HuH-7 (cell line): ENCODE data around the gene SLC29A1.

Experiments
- DNase-seq: peaks from one replicate; pipeline ENCODE4 v3.0.0; 2011; ENCODE audit warnings: low spot score

Gene SLC29A1

DNA sequence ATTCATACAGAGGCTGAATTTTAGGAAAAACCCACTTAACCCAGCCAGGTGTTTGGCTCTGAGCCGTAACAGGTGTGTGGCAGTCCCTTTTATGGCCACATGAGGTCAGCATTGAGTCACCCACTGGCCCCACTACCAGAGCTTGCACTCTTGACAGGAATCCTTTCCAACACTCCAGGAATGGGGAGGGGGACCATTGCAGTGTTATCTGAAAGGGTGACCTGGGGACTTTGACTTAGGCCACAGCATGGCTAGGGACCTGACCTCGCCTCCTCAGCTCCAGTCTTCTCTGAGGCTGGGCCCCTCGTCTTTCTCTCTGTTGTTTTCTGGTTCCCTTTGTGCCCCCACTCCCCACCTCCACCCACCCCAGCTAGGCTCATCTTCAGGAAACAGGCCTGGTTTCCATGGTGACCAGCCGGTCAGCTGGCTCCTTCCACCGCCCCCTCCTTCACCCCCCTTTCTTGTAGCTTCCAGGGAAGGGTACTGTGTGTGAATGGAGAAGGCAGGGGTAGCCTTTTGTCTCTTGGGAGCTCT is 44.8 kb downstream of the SLC29A1 start:
- DNase-seq = peak; percentile 83

GRCh38 chr6:44269178-44269920 is 46.0 kb downstream of the SLC29A1 start:
- DNase-seq = no peak

DNA sequence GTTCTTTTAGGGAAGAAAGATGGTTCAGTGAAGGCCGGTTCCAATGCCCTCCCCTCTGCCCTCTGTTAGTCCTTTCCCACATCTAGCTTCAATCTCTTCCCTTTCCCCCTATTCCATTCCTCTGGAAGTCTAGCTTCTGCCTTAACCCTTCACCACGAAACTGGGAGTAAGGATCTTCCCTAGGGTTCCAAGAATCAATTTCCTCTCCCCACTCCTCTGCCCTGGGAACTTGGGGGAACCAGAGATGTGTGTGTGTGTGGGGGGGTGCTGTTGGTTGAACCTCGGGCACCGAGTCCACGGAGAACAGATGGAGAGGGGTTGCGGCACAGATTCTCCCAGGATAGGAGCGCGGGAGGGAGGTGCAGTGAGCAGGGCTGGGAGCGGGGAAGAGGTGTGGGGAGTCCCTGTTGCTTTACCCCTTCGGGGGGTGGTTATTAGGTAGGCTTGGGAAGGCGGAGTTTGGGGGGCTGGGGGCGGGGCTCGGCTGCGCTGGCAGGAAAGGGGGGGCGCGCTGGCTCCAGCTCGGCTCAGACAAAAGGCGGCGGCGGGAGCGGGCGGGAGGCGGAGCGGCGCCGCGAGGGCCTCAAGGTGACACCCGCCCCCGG is 46.6 kb downstream of the SLC29A1 start, which contains the start of gene TMEM151B:
TSS of gene TMEM151B (plus strand) at position 530 of the 605 bp plus-strand sequence. CDS start 293 bp downstream, outside the sequence.
- DNase-seq = no peak

GRCh38 chr6:44270526-44271405 is 47.4 kb downstream of the SLC29A1 start:
- DNase-seq = no peak

GRCh38 chr6:44271406-44271723 is 48.0 kb downstream of the SLC29A1 start:
- DNase-seq = no peak

- DNase-seq = no peak
These were observed 48.5 kb downstream of the SLC29A1 start for GRCh38 chr6:44271914-44272313.

GRCh38 chr6:44272529-44272928 is 49.1 kb downstream of the SLC29A1 start:
- DNase-seq = no peak

GRCh38 chr6:44272999-44273566 is 49.7 kb downstream of the SLC29A1 start:
- DNase-seq = no peak

DNA sequence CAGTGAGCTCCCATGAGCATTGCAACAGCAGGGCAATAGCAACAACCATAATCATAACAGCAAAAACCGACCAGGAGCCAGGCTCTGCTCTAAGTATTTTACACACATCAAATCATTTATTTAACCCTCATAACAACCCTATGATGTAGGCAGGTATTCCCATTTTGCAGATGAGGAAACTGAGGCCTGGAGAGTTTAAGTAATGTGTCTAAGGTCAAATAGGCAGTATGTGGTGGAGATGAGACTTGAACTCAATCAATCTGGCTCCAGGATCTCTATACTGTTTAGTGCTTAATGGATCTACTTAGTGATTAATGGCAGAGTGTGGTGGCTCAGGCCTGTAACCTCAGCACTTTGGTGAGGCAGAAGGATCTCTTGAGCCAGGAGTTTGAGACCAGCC is 50.2 kb downstream of the SLC29A1 start:
- DNase-seq = no peak

DNA sequence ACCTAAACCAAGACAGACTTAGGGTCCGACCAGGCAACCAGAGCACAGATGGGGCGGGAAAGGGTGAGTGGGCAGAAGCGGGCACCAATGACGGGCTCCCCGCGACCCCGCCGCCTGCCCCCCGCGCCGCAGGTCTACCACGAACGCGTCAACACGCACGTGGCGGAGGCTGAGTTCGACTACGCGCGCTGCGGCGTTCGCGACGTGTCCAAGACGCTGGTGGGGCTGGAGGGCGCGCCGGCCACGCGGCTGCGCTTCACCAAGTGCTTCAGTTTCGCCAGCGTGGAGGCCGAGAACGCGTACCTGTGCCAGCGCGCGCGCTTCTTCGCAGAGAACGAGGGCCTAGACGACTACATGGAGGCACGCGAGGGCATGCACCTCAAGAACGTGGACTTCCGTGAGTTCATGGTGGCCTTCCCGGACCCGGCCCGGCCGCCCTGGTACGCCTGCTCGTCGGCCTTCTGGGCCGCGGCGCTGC is 51.9 kb downstream of the SLC29A1 start:
- no peak for DNase-seq

DNA sequence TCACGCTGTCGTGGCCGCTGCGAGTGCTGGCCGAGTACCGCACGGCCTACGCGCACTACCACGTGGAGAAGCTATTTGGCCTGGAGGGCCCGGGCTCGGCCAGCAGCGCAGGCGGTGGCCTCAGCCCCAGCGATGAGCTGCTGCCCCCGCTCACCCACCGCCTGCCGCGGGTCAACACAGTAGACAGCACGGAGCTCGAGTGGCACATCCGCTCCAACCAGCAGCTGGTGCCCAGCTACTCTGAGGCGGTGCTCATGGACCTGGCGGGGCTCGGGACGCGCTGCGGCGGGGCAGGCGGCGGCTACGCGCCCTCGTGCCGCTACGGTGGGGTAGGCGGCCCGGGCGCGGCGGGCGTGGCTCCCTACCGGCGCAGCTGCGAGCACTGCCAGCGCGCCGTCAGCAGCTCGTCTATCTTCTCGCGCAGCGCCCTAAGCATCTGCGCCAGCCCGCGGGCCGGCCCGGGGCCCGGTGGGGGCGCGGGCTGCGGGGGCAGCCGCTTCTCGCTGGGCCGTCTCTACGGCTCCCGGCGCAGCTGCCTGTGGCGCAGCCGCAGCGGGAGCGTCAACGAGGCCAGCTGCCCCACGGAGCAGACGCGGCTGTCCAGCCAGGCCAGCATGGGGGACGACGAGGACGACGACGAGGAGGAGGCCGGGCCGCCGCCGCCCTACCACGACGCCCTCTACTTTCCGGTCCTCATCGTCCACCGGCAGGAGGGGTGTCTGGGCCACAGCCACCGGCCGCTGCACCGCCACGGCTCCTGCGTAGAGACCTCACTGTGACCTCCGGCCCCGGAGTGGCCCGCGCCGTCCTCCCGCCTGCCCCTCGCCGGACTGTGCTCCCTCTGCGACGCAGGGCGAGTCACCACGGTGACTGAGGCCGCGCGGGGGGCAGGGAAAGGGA is 52.6 kb downstream of the SLC29A1 start:
- no peak for DNase-seq

DNA sequence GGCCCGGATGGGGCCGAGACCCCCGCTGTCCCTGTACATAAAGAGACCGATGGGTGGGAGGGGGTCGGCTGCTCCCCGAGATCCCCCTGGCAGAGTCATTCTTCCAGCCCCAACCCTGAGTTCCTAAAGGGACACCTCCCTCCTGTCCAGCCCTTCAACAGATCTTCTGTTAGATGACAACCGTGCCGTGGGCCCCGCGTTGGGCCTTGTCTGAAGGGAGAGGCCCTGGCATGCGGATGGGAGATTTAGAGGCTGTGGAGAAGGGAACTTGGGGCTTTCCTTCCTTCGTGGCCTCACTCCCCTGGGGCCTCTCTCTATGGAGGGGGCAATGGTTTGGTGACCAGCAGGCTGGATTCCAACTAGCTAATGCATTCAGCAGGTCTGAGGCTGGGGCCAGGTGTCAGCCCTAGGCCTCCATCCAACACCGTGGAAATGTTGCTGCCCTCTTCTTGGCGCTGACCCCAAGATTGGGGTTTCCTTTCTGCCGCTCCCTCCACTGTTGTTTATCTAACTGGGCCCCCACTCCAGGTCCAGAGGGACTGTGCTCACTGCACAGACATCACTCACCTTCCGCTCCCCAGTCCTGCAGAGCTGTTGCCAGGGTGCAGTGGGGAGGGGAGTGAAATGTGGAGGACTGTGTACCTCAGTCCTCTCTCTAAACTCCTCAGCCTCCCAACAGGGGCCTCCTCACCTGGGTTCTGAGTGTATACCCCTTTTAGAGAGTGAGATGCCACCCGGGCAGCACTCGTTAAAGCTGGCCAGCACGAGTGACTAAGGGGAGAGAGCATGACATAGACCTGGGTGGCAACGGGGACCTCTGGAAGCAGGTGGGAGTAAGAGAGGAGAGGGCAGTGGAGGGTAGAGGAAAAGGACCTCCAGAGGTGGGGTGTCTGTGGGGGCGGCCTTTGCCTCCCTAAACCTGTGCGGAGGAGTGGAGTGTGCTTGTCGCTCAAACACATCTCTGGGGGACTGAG is 53.6 kb downstream of the SLC29A1 start:
- DNase-seq = no peak

DNA sequence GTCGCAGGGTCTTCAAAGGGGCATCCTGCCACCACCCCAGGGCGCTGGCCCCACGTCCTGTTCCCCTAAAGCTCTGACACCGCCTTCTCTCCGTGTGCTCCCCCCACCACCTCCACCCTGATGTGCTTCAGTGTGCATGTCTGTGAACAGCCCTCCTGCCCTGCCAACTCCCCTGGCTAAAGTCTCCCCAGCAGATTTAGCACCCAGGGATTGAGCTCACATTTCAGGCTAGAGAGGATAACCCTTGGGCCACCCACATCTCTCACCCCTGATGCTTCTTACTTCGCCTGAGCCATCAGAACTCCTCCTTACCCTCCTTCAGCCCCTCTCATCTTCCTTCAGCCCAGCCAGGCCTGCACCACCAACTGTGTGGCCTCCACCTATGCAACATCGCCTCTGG is 54.4 kb downstream of the SLC29A1 start:
- DNase-seq = no peak

GRCh38 chr6:44278315-44278714 is 54.9 kb downstream of the SLC29A1 start:
- no peak for DNase-seq

GRCh38 chr6:44278774-44279697 is 55.6 kb downstream of the SLC29A1 start:
- DNase-seq = no peak
